ENCODE measurements around the gene ETV6.

GRCh38 chr12:11881835-11882234, 232.4 kb downstream of the ETV6 start:
- TF ChIP-seq CTCF (IDR thresholded peaks at IDR 0.05): no peak
- TF ChIP-seq POLR2A (IDR thresholded peaks at IDR 0.05): no peak
